ENCODE measurements around the gene VPS45. TPM values are rescaled to one million over a fixed set of nuclear protein-coding genes. Genes with fewer than 3 reads are reported as not detected.
A peak's percentile ranks its signal among the peaks of the same experiment; 100 is the strongest.

VPS45 gene
- total RNA-seq, 1 donor from 2014 or later, result 11.3 TPM

DNA sequence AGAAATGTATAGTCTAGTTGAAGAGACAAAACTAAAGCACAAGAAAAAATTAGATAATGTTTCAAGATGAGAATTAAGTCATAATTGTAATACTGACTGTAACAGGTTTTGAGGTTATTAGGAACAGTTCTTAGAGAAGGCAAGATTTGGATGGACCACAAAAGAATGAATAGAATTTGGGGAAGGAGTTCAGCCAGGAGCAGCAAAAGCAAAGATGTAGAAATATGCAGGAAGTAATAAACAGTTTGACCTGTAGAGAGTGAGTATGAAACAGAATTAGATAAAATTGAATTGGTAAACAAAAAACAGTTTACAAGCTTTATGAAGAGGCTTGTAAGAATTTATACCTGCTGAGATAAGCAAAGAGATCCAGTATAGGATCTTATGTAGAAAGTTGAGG is 16.3 kb downstream of the VPS45 start:
- intact Hi-C loops (cut with DNase I), result no loop called here
- peaks cover 0 to 3% of the 10 kb centered on the region in 2 donors for H3K4me1 ChIP-seq
- no peaks in the 10 kb centered on the region for H3K9me3 ChIP-seq
- H3K4me3 ChIP-seq, result no peak overlapping the region
- TF ChIP-seq, protein P1, sequence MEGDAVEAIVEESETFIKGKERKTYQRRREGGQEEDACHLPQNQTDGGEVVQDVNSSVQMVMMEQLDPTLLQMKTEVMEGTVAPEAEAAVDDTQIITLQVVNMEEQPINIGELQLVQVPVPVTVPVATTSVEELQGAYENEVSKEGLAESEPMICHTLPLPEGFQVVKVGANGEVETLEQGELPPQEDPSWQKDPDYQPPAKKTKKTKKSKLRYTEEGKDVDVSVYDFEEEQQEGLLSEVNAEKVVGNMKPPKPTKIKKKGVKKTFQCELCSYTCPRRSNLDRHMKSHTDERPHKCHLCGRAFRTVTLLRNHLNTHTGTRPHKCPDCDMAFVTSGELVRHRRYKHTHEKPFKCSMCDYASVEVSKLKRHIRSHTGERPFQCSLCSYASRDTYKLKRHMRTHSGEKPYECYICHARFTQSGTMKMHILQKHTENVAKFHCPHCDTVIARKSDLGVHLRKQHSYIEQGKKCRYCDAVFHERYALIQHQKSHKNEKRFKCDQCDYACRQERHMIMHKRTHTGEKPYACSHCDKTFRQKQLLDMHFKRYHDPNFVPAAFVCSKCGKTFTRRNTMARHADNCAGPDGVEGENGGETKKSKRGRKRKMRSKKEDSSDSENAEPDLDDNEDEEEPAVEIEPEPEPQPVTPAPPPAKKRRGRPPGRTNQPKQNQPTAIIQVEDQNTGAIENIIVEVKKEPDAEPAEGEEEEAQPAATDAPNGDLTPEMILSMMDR (IDR thresholded peaks at IDR 0.05), result no peak
- H3K27me3 ChIP-seq, result no peaks in the 10 kb centered on the region
- peaks cover 21 to 34% of the 10 kb centered on the region in 2 donors for H3K36me3 ChIP-seq
- peak overlapping the region; percentile 45 to 69 for H3K27ac ChIP-seq
- no peak for DNase-seq (ENCODE audit: low spot score in 2 of 2)

DNA sequence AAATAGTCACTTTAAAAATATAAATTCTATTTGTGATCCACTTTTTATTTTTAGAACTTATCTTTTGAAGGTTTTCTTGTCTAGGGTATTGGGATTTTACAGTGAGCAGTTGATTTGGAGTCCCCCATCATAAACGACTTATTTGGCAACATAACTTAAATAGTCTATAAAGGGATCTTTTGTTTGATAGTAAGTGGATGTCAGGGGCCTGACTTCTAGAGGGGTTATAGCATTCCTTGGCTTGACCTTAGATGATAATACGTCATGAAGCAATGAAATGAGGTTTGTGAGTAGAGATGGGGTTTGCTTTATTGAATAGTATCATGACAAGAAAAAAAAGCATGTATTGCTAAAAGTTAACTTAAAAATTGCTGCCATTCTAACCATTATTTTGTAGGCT is 17.8 kb downstream of the VPS45 start:
- Histone ChIP-seq H3K27me3 (no peaks in the 10 kb centered on the region), H3K27ac (no peak overlapping the region), H3K36me3 (peaks cover 9 to 25% of the 10 kb centered on the region in 2 donors), H3K4me1 (peaks cover 0 to 3% of the 10 kb centered on the region in 2 donors), H3K4me3 (no peak overlapping the region), H3K9me3 (no peaks in the 10 kb centered on the region)
- TF ChIP-seq, protein P1 (IDR thresholded peaks at IDR 0.05), result no peak
- intact Hi-C loops (cut with DNase I), result no loop called here
- DNase-seq (ENCODE audit: low spot score in 2 of 2), result no peak

DNA sequence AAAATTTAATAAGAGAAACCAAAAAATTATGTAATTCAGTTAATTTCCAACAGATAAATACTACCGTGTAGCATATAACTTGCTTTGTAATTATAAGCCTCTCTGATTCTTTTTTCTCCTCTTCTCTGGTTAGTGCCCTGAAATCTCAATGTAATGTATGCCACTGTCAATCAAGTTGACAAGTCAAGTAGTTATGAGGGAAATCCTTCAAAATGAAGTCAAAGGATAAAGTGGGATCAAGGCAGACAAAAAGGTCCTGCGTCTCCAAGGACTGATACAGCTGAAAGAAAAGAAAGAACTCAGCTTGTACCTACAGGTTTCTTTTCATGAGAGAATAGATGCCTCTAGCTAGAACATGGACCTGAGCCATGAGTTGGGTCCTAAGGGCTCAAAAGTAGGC is 19.8 kb downstream of the VPS45 start:
- intact Hi-C loops (cut with DNase I), result no loop called here
- DNase-seq (ENCODE audit: low spot score in 2 of 2), result no peak
- Histone ChIP-seq H3K4me1 (peaks cover 0 to 3% of the 10 kb centered on the region in 2 donors), H3K27ac (peak overlapping the region in 1 of 2 donors; percentile 34), H3K36me3 (peaks cover 9 to 15% of the 10 kb centered on the region in 2 donors), H3K4me3 (no peak overlapping the region), H3K27me3 (no peaks in the 10 kb centered on the region), H3K9me3 (no peaks in the 10 kb centered on the region)
- TF ChIP-seq, protein P1 (IDR thresholded peaks at IDR 0.05), result no peak

DNA sequence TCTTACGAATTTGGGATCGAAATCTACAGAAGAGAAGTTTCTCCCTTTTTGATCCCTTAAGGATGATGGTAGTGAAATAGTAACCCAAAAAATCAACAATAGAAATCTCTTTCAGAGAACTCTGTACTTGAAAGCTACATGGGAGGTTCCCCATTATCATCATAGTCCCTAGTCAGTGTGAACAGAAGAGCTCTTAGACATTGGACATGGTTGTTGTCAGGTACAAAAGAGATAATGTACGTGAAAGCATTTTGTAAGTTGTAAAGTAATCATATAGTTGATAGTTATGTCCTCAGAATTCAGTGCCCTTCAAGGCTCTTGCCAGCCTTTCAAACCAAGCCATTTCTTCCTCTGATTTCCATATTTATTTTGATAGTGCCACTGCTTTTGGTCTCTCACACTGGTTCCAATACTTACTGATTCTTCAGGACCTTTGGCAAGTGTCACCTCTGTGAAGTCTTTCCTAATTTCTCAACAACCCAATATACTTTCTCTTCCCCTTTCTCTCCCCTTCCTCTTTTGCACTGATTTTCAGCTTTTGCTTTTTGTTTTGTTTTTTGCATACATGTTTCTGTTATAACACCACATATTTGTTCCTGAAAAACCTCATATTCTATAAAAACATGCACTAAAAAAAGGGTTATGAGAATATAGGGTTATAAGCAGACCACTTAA is 22.4 kb downstream of the VPS45 start:
- no peaks in the 10 kb centered on the region for H3K9me3 ChIP-seq
- no peak overlapping the region for H3K27ac ChIP-seq
- H3K4me3 ChIP-seq, result no peak overlapping the region
- peaks cover 0 to 10% of the 10 kb centered on the region in 2 donors for H3K4me1 ChIP-seq
- intact Hi-C loops (cut with DNase I), result loop anchor here (5.0 kb wide), 2 partner anchors 42 to 57 kb away; partner anchors contain the start of gene PLEKHO1
- TF ChIP-seq, protein P1 (IDR thresholded peaks at IDR 0.05), result no peak
- H3K36me3 ChIP-seq, result peaks cover 3 to 5% of the 10 kb centered on the region in 2 donors
- DNase-seq (ENCODE audit: low spot score in 2 of 2), result no peak
- no peaks in the 10 kb centered on the region for H3K27me3 ChIP-seq

DNA sequence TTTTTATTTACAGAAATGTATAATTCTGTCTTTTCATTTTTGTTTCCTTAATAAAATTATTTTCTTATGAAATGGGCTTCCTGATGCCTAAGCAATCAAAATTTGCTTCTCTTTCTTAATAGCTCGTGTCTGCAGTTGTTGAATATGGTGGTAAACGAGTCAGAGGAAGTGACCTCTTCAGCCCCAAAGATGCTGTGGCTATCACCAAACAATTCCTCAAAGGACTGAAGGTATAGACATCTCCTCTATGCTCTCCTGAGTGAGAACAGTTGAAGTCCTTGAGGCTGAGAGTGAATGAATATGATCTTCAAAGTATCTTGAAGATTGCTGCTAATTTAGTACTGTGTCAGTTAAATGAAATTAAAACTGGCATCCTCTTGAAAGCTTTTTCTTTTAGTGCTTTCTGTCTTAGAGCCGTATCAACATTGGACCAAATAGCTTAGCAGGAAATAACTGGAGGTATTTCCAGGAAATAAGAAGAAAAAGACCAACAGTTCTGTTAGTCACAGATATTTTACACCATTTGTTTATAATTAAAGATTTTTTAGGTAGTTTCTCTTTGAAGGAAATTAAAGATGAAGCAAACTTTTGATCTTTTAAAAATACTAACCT is 24.7 kb downstream of the VPS45 start:
- Histone ChIP-seq H3K4me3 (no peak overlapping the region), H3K4me1 (peaks cover 0 to 10% of the 10 kb centered on the region in 2 donors), H3K27me3 (no peaks in the 10 kb centered on the region), H3K36me3 (peaks cover 5 to 14% of the 10 kb centered on the region in 2 donors), H3K9me3 (no peaks in the 10 kb centered on the region), H3K27ac (peak overlapping the region in 1 of 2 donors; percentile 11)
- TF ChIP-seq, protein P1 (IDR thresholded peaks at IDR 0.05), result no peak
- intact Hi-C loops (cut with DNase I), result loop anchor here (5.0 kb wide), 2 partner anchors 40 to 55 kb away; partner anchors contain the start of gene PLEKHO1
- DNase-seq (ENCODE audit: low spot score in 2 of 2), result no peak
